A549 (cell line): Measurements from ENCODE around the gene IQGAP2. TPM values are rescaled to one million over a fixed set of nuclear protein-coding genes. Genes with fewer than 3 reads are reported as not detected.

Experiments
- ATAC-seq, 2 experiments: fragments of 200-7000 bp in 1 of 2; fragments of >200 bp in 1 of 2; cut with Nextera tagmentation in 1 of 2; cut with Tn5 transposase in 1 of 2; 3 replicates each; pipeline versions ENCODE4 v1.8.0 to v1.9.1; 2018 to 2020; ENCODE audit warnings: mild to moderate bottlenecking in 1 of 2, moderate library complexity in 1 of 2
- CTCF ChIA-PET: fragments of 300-600 bp; sonication (Branson Sonifier 250); formaldehyde crosslinking; extraction: SDS; loops from one replicate; lab custom pipeline; 2021; ENCODE audit warnings: antibody characterized with exemption, inconsistent platforms; lab: Yijun Ruan, JAX
- POLR2A ChIA-PET: fragments of 350-600 bp; formaldehyde crosslinking; extraction: SDS; loops from one replicate; lab custom pipeline; 2021; ENCODE audit warnings: antibody characterized with exemption, inconsistent platforms; lab: Yijun Ruan, JAX
- DNase-seq, 2 experiments: peaks; one replicate each; pipeline versions ENCODE4 v3.0.0 to v3.0.0-alpha.2; 2011 to 2016; ENCODE audit warnings: low read depth in 1 of 2, low spot score in 1 of 2
- FAIRE-seq: peaks from 2 replicates; lab custom pipeline; 2011; peaks lifted over from hg19 to GRCh38; lab: Jason Lieb, UNC
- H3K27ac ChIP-seq, 2 experiments: fragments of >200 bp; sonication (Bioruptor Twin); formaldehyde crosslinking; 3 replicates each; pipeline ENCODE4 v1.5.1; 2016 to 2017
- H3K4me1 ChIP-seq: fragments of >200 bp; sonication (Bioruptor Twin); formaldehyde crosslinking; 3 replicates; pipeline ENCODE4 v1.6.1; 2016
- H3K4me2 ChIP-seq: fragments of >200 bp; sonication (Bioruptor Twin); formaldehyde crosslinking; 3 replicates; pipeline ENCODE4 v1.6.1; 2016
- H3K4me3 ChIP-seq: fragments of >200 bp; sonication (Bioruptor Twin); formaldehyde crosslinking; 3 replicates; pipeline ENCODE4 v1.5.1; 2016
- H3K9me3 ChIP-seq: fragments of >200 bp; sonication (Bioruptor Twin); formaldehyde crosslinking; 3 replicates; pipeline ENCODE4 v1.6.1; 2016
- ATOH8 ChIP-seq: fragments of 250-450 bp; sonication (Bioruptor Pico); IDR thresholded peaks from 2 replicates; pipeline ENCODE4 v1.5.0; 2020; ENCODE audit warnings: low read depth, mild to moderate bottlenecking, moderate library complexity
- CBX2 ChIP-seq: fragments of 200-600 bp; sonication (generic); IDR thresholded peaks from 2 replicates; pipeline ENCODE4 v1.6.1; 2016; ENCODE audit warnings: low read depth, mild to moderate bottlenecking, borderline replicate concordance
- CHD2 ChIP-seq: fragments of 150-350 bp; IDR thresholded peaks from 2 replicates; pipeline ENCODE4 v1.6.1; 2014; ENCODE audit warnings: low read length; ENCODE audit not compliant: partially characterized antibody
- EHF ChIP-seq: fragments of 250-450 bp; sonication (Bioruptor Pico); IDR thresholded peaks from 2 replicates; pipeline ENCODE4 v1.5.0; 2020; ENCODE audit warnings: mild to moderate bottlenecking
- EHMT2 ChIP-seq: fragments of 200-600 bp; sonication (generic); IDR thresholded peaks from 2 replicates; pipeline ENCODE4 v1.6.1; 2016; ENCODE audit warnings: antibody characterized with exemption, low read depth, mild to moderate bottlenecking, moderate library complexity
- ELK1 ChIP-seq: fragments of 150-350 bp; IDR thresholded peaks from 2 replicates; pipeline ENCODE4 v1.6.1; 2014; ENCODE audit warnings: low read depth, mild to moderate bottlenecking, low read length
- EP300 ChIP-seq, 2 experiments: fragments of >200 bp; sonication (Bioruptor Twin); formaldehyde crosslinking; IDR thresholded peaks; 2 replicates in 1 of 2; 3 replicates in 1 of 2; pipeline ENCODE4 v1.6.1; 2016 to 2017
- FOXS1 ChIP-seq: fragments of 250-450 bp; sonication (Bioruptor Pico); IDR thresholded peaks from 2 replicates; pipeline ENCODE4 v1.5.0; 2020; ENCODE audit warnings: mild to moderate bottlenecking, moderate library complexity
- GATA3 ChIP-seq: IDR thresholded peaks from 2 replicates; pipeline ENCODE4 v1.6.1; 2012; ENCODE audit warnings: borderline replicate concordance
- JUN ChIP-seq, 2 experiments: fragments of >200 bp; sonication (Bioruptor Twin); formaldehyde crosslinking; IDR thresholded peaks; 2 replicates in 1 of 2; 3 replicates in 1 of 2; pipeline ENCODE4 v1.6.1; 2016 to 2017
- KDM1A ChIP-seq: fragments of 200-600 bp; sonication (generic); IDR thresholded peaks from 2 replicates; pipeline ENCODE4 v1.6.1; 2016; ENCODE audit warnings: low read depth, mild to moderate bottlenecking
- KDM5A ChIP-seq: fragments of 200-600 bp; sonication (generic); IDR thresholded peaks from 2 replicates; pipeline ENCODE4 v1.6.1; 2016; ENCODE audit warnings: antibody characterized with exemption, mild to moderate bottlenecking
- MAZ ChIP-seq: fragments of 150-350 bp; IDR thresholded peaks from 2 replicates; pipeline ENCODE4 v1.6.1; 2014; ENCODE audit warnings: antibody characterized with exemption, low read depth, low read length, borderline replicate concordance
- PBX3 ChIP-seq: IDR thresholded peaks from 2 replicates; pipeline ENCODE4 v1.6.1; 2012
- POLR2A ChIP-seq: IDR thresholded peaks from 2 replicates; pipeline ENCODE4 v1.6.1; 2012; ENCODE audit warnings: mild to moderate bottlenecking, low read length
- POLR2AphosphoS2 ChIP-seq: conservative IDR thresholded peaks from 2 replicates; pipeline ENCODE4 v1.6.1; 2012; ENCODE audit warnings: low read length, improper control_type of control experiment, inconsistent platforms
- RAD21 ChIP-seq, 2 experiments: fragments of >200 bp in 1 of 2; sonication (Bioruptor Twin) in 1 of 2; formaldehyde crosslinking in 1 of 2; IDR thresholded peaks in 1 of 2; conservative IDR thresholded peaks in 1 of 2; 2 replicates in 1 of 2; 3 replicates in 1 of 2; pipeline ENCODE4 v1.6.1; 2012 to 2018; ENCODE audit warnings: inconsistent platforms in 1 of 2
- RARB ChIP-seq: fragments of 250-450 bp; sonication (Bioruptor Pico); IDR thresholded peaks from 2 replicates; pipeline ENCODE4 v1.8.0; 2021; ENCODE audit warnings: mild to moderate bottlenecking, moderate library complexity
- RCOR1 ChIP-seq: fragments of 150-350 bp; IDR thresholded peaks from 2 replicates; pipeline ENCODE4 v1.6.1; 2014; ENCODE audit warnings: antibody characterized with exemption, low read length, low read depth
- SREBF2 ChIP-seq: fragments of 450-650 bp; IDR thresholded peaks from 2 replicates; pipeline ENCODE4 v1.6.1; 2014; ENCODE audit warnings: mild to moderate bottlenecking, moderate library complexity
- USF2 ChIP-seq: fragments of 450-650 bp; IDR thresholded peaks from 2 replicates; pipeline ENCODE4 v1.6.1; 2014; ENCODE audit warnings: antibody characterized with exemption
- ZSCAN20 ChIP-seq: fragments of 250-450 bp; sonication (Bioruptor Pico); IDR thresholded peaks from 2 replicates; pipeline ENCODE4 v1.8.0; 2022; ENCODE audit warnings: mild to moderate bottlenecking, moderate library complexity
- WGBS: methylation state at CpG from one replicate; pipeline ENCODE4 v1.1.6; 2017; ENCODE audit errors: missing lambda C conversion rate; 5-methylcytosine and 5-hydroxymethylcytosine counted together
- polyA plus RNA-seq, 4 experiments: library from polyadenylated mRNA; depleted of rRNA in 3 of 4; stranded (reverse); fragments of >200 nt; fragmentation: RNase III in 1 of 4; extraction: RNeasy Plus Mini Kit Qiagen cat#74134 plus additional on column Dnase treatment in 1 of 4; gene quantifications; 2 replicates in 3 of 4; 3 replicates in 1 of 4; pipeline ENCODE4 v1.2.3, GENCODE V29; 2011 to 2017

The IQGAP2 gene
- polyA plus RNA-seq, 2 of the 4 experiments (the other 2 are of a cell fraction): 5.3 to 10.1 TPM

- 100% methylated on average over 1 of the region's 1 CpG for WGBS
- POLR2A ChIA-PET: no interaction called here
- DNase-seq: no peak
- no peak overlapping the region for H3K27ac ChIP-seq
- H3K4me3 ChIP-seq: no peak overlapping the region
- FAIRE-seq: no peak
- no peak overlapping the region for H3K4me2 ChIP-seq
- TF ChIP-seq ATOH8 (CRISPR knock-in tag) (no peak), JUN (IDR thresholded peaks at IDR 0.05) (no peak), MAZ (no peak), EHF (CRISPR knock-in tag) (no peak), CHD2 (no peak), SREBF2 (no peak), CBX2 (no peak), KDM5A (no peak), EHMT2 (no peak), KDM1A (no peak), ELK1 (no peak), POLR2AphosphoS2 (no peak), RARB (CRISPR knock-in tag) (no peak), GATA3 (no peak), RAD21 (conservative IDR thresholded peaks at IDR 0.05 in 1 of 2, IDR thresholded peaks at IDR 0.05 in 1 of 2) (no peak), USF2 (no peak), FOXS1 (CRISPR knock-in tag) (no peak), EP300 (IDR thresholded peaks at IDR 0.05) (no peak), PBX3 (no peak)
- H3K9me3 ChIP-seq: no peaks in the 10 kb centered on the region
- CTCF ChIA-PET: interaction anchor here (1.6 kb wide), 1 partner anchor 17 kb away, joined by 7 read pairs; the partner anchor contains the start of gene IQGAP2
- H3K4me1 ChIP-seq: no peaks in the 10 kb centered on the region; the same call in 2 of the 3 replicates
- ATAC-seq: no peak
Observed at GRCh38 chr5:76419597-76420298, 16.7 kb downstream of the IQGAP2 start.

- no peaks in the 10 kb centered on the region for H3K9me3 ChIP-seq
- H3K27ac ChIP-seq: no peak overlapping the region
- no peaks in the 10 kb centered on the region; the same call in 2 of the 3 replicates for H3K4me1 ChIP-seq
- ATAC-seq (no peak), FAIRE-seq (no peak), DNase-seq (no peak)
- no peak overlapping the region for H3K4me3 ChIP-seq
- TF ChIP-seq USF2 (no peak), POLR2A (no peak), EHF (CRISPR knock-in tag) (no peak), PBX3 (no peak), RCOR1 (no peak), ZSCAN20 (CRISPR knock-in tag) (no peak)
- ChIA-PET CTCF (interaction anchor here (1.0 to 1.3 kb wide), 3 partner anchors 13 to 158 kb away, joined by 3 read pairs; no protein-coding TSS in a partner anchor), POLR2A (no interaction called here)
- no peak overlapping the region for H3K4me2 ChIP-seq
- 78% methylated on average over 4 of the region's 4 CpGs for WGBS
Observed at GRCh38 chr5:76422227-76422626, 19.1 kb downstream of the IQGAP2 start.
